ENCODE data around the gene ZNF549.
"Not testable (repeated sequence)": the region's sequence is repeated elsewhere in the genome, so short reads cannot be mapped to it uniquely, and the experiment has no call there.

The ZNF549 gene

GRCh38 chr19:57527136-57527881 lies at the start of gene ZNF549:
Gene ZNF549, plus strand, starts transcription at chr19:57527356. Its CDS starts 218 bp downstream, at chr19:57527574.
- peak; percentile 73 for FAIRE-seq

GRCh38 chr19:57487477-57488298 lies 39.5 kb upstream of the ZNF549 start, which contains the start of gene ZNF419:
Gene ZNF419, plus strand, starts transcription at chr19:57487750. Its CDS starts 201 bp downstream, at chr19:57487951.
- peak; percentile 64 for FAIRE-seq

GRCh38 chr19:57488299-57488644 lies 38.9 kb upstream of the ZNF549 start:
- FAIRE-seq: not testable (repeated sequence)

GRCh38 chr19:57499332-57499679 lies 27.9 kb upstream of the ZNF549 start:
- FAIRE-seq: not testable (repeated sequence)

- peak; percentile 38 for FAIRE-seq
Observed at GRCh38 chr19:57499680-57500395, 27.3 kb upstream of the ZNF549 start, which contains the start of gene ZNF773. Gene ZNF773, plus strand, starts transcription at chr19:57499938. Its CDS starts 143 bp downstream, at chr19:57500081.

GRCh38 chr19:57500400-57500799 lies 26.8 kb upstream of the ZNF549 start:
- FAIRE-seq: not testable (repeated sequence)

GRCh38 chr19:57506163-57506562 lies 21.0 kb upstream of the ZNF549 start:
- no peak for FAIRE-seq

GRCh38 chr19:57511484-57511883 lies 15.7 kb upstream of the ZNF549 start:
- FAIRE-seq: no peak

GRCh38 chr19:57512845-57513244 lies 14.3 kb upstream of the ZNF549 start:
- no peak for FAIRE-seq

GRCh38 chr19:57515255-57515654 lies 11.9 kb upstream of the ZNF549 start:
- no peak for FAIRE-seq

- not testable (repeated sequence) for FAIRE-seq
Observed at GRCh38 chr19:57518021-57518420, 9.1 kb upstream of the ZNF549 start.

GRCh38 chr19:57537953-57538547 lies 10.9 kb downstream of the ZNF549 start:
- no peak for FAIRE-seq

- FAIRE-seq: no peak
Observed at GRCh38 chr19:57546513-57546912, 19.4 kb downstream of the ZNF549 start.

- FAIRE-seq: no peak
Observed at GRCh38 chr19:57552432-57552831, 25.3 kb downstream of the ZNF549 start.

GRCh38 chr19:57557659-57558058 lies 30.5 kb downstream of the ZNF549 start:
- FAIRE-seq: no peak

GRCh38 chr19:57558525-57558924 lies 31.4 kb downstream of the ZNF549 start:
- no peak for FAIRE-seq

- no peak for FAIRE-seq
Observed at GRCh38 chr19:57559008-57559403, 31.9 kb downstream of the ZNF549 start.

GRCh38 chr19:57559404-57560025 lies 32.4 kb downstream of the ZNF549 start, which contains the start of gene ZNF550:
Gene ZNF550, minus strand, starts transcription at chr19:57559863. Its CDS starts 181 bp downstream, at chr19:57559682.
- FAIRE-seq: peak; percentile 68

GRCh38 chr19:57560049-57560491 lies 32.9 kb downstream of the ZNF549 start:
- FAIRE-seq: no peak

- FAIRE-seq: no peak
Observed at GRCh38 chr19:57563547-57563946, 36.4 kb downstream of the ZNF549 start.

GRCh38 chr19:57566396-57567265 lies 39.5 kb downstream of the ZNF549 start:
- no peak for FAIRE-seq

Measured in TTC549 (cell line).